Lower leg skin (tissue), 3 donors: ENCODE measurements around the gene CDH22.

ENCODE experiments used
- CTCF ChIP-seq, 3 donors: fragments of 450-650 bp; IDR thresholded peaks; one replicate each; pipeline ENCODE4 v1.5.1; 2016; ENCODE audit warnings: antibody characterized with exemption in 3 of 3, mild to moderate bottlenecking in 3 of 3, moderate library complexity in 2 of 3
- POLR2A ChIP-seq, 2 donors: fragments of 450-650 bp; IDR thresholded peaks; one replicate each; pipeline ENCODE4 v1.6.1; 2016 to 2017; ENCODE audit warnings: antibody characterized with exemption in 2 of 2, mild to moderate bottlenecking in 1 of 2, moderate library complexity in 1 of 2

DNA sequence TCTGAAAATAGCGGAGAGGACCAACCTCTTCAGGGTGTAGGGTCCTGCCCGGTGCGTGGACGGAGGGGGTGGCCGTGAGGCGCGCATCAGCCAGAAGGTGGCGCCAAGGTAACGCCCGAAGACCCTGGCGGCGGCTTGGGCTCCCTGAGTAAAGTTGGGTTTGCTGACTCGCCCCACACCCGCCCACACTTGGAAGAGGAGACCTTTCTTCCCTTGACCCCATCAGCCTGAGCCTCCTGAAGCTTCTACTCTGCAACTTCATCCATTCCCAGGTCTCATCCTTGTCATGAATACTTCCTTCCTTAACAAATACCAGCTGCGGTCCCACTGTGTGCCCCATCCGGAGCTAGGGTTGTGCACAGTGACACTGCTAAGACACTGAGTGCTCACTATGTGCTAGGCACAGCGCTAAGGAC, 175.6 kb downstream of the CDH22 start:
- TF ChIP-seq CTCF (IDR thresholded peaks at IDR 0.05) = peak in 1 of 3 donors; percentile 35
- no peak for TF ChIP-seq POLR2A (IDR thresholded peaks at IDR 0.05)
